ENCODE measurements around the gene CDHR5.

DNA sequence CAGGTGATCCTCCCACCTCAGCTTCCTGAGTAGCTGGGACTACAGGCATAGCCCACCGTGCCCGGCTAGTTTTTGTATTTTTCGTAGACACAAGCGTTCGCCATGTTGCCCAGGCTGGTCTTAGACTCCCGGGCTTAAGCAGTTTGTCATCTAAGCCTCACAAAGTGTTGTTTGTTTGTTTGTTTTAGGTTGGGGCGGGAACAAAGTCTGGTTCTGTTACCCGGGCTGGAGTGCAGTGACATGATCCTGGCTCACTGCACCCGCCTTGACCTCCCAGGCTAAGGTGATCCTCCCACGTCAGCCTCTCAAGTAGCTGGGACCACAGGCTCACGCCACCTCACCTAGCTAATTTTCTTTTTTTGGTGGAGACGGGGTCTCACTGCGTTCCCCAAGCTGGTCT, 21.6 kb downstream of the CDHR5 start:
- TF ChIP-seq, protein P1, sequence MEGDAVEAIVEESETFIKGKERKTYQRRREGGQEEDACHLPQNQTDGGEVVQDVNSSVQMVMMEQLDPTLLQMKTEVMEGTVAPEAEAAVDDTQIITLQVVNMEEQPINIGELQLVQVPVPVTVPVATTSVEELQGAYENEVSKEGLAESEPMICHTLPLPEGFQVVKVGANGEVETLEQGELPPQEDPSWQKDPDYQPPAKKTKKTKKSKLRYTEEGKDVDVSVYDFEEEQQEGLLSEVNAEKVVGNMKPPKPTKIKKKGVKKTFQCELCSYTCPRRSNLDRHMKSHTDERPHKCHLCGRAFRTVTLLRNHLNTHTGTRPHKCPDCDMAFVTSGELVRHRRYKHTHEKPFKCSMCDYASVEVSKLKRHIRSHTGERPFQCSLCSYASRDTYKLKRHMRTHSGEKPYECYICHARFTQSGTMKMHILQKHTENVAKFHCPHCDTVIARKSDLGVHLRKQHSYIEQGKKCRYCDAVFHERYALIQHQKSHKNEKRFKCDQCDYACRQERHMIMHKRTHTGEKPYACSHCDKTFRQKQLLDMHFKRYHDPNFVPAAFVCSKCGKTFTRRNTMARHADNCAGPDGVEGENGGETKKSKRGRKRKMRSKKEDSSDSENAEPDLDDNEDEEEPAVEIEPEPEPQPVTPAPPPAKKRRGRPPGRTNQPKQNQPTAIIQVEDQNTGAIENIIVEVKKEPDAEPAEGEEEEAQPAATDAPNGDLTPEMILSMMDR (IDR thresholded peaks at IDR 0.05; ENCODE audit: poor library complexity) = no peak
- TF ChIP-seq EZH2phosphoT487 (IDR thresholded peaks at IDR 0.05; ENCODE audit: low read depth, severe bottlenecking, unreplicated experiment) (no peak), EZH2 (IDR thresholded peaks at IDR 0.05; ENCODE audit: borderline replicate concordance) (no peak)
